HL-60 (cell line): ENCODE results near the gene XPR1.

Experiments used
- CTCF ChIP-seq: IDR thresholded peaks from one replicate; pipeline ENCODE4 v1.5.1; 2011; ENCODE audit warnings: low read length, control low read depth, inconsistent platforms; ENCODE audit not compliant: insufficient read depth
- GABPA ChIP-seq: IDR thresholded peaks from 2 replicates; pipeline ENCODE4 v1.6.1; 2012; ENCODE audit warnings: low read depth
- POLR2AphosphoS5 ChIP-seq: IDR thresholded peaks from 2 replicates; pipeline ENCODE4 v1.6.1; 2012; ENCODE audit warnings: low read depth
- REST ChIP-seq: IDR thresholded peaks from 2 replicates; pipeline ENCODE4 v1.6.1; 2012; ENCODE audit warnings: low read depth; ENCODE audit not compliant: insufficient replicate concordance

- TF ChIP-seq CTCF, result no peak
- TF ChIP-seq POLR2AphosphoS5, result no peak
- TF ChIP-seq GABPA, result no peak
- no peak for TF ChIP-seq REST
Measured at GRCh38 chr1:180600343-180600742, 31.5 kb upstream of the XPR1 start.
